PC-9 (cell line): ENCODE measurements around the gene MINDY4. TPM values are rescaled to one million over a fixed set of nuclear protein-coding genes. Genes with fewer than 3 reads are reported as not detected.

Experiments
- BruUV-seq: library from RNA; stranded (reverse); fragments of 400-500 nt; replicated peaks from 2 replicates; lab custom pipeline; 2021; lab: Mats Ljungman, UMichigan
- CTCF ChIA-PET: fragments of 300-600 bp; sonication (Branson Sonifier 250); formaldehyde crosslinking; loops from one replicate; lab custom pipeline; 2022; ENCODE audit warnings: antibody characterized with exemption; lab: Charles Lee
- POLR2A ChIA-PET: fragments of 300-600 bp; sonication (Branson Sonifier 250); formaldehyde crosslinking; loops from one replicate; lab custom pipeline; 2022; ENCODE audit warnings: antibody characterized with exemption; ENCODE audit not compliant: unreplicated experiment; lab: Charles Lee
- DNase-seq, 2 experiments: peaks; one replicate each; pipeline versions ENCODE4 v3.0.0 to v3.0.0-alpha.2; 2015 to 2022; ENCODE audit warnings: mixed read lengths in 1 of 2
- H2AFZ ChIP-seq: fragments of 200-600 bp; sonication (generic); 2 replicates; pipeline ENCODE4 v1.8.1; 2017; ENCODE audit warnings: antibody characterized with exemption
- H3F3A ChIP-seq: fragments of 200-600 bp; sonication (generic); 2 replicates; pipeline ENCODE4 v1.8.1; 2017; ENCODE audit warnings: antibody characterized with exemption, mild to moderate bottlenecking, low read depth; ENCODE audit not compliant: insufficient read depth
- H3K27ac ChIP-seq: fragments of 200-600 bp; sonication (generic); 2 replicates; pipeline ENCODE4 v1.6.1; 2016; ENCODE audit warnings: mixed run types
- H3K27me3 ChIP-seq: fragments of 200-600 bp; sonication (generic); 2 replicates; pipeline ENCODE4 v1.6.1; 2016; ENCODE audit warnings: low read depth, mixed run types; ENCODE audit not compliant: insufficient read depth
- H3K36me3 ChIP-seq: fragments of 200-600 bp; sonication (generic); 2 replicates; pipeline ENCODE4 v1.6.1; 2016; ENCODE audit warnings: low read depth, mixed run types
- H3K4me1 ChIP-seq: fragments of 200-600 bp; sonication (generic); replicated peaks from 2 replicates; pipeline ENCODE4 v1.6.1; 2016; ENCODE audit warnings: mixed run types; ENCODE audit not compliant: insufficient read depth
- H3K4me2 ChIP-seq: fragments of 200-600 bp; sonication (generic); 2 replicates; pipeline ENCODE4 v1.6.1; 2017; ENCODE audit warnings: mixed run types
- H3K4me3 ChIP-seq: fragments of 200-600 bp; sonication (generic); 2 replicates; pipeline ENCODE4 v1.6.1; 2016; ENCODE audit warnings: mixed run types
- H3K79me2 ChIP-seq: fragments of 200-600 bp; sonication (generic); 2 replicates; pipeline ENCODE4 v1.6.1; 2017; ENCODE audit warnings: low read depth, mixed run types
- H3K9me2 ChIP-seq: fragments of 200-600 bp; sonication (generic); 2 replicates; pipeline ENCODE4 v1.8.1; 2017; ENCODE audit warnings: mild to moderate bottlenecking; ENCODE audit not compliant: insufficient read depth
- H3K9me3 ChIP-seq: fragments of 200-600 bp; sonication (generic); 2 replicates; pipeline ENCODE4 v1.8.1; 2016; ENCODE audit warnings: low read depth; ENCODE audit not compliant: insufficient read depth
- H4K20me1 ChIP-seq: fragments of 200-600 bp; sonication (generic); 2 replicates; pipeline ENCODE4 v1.8.1; 2017; ENCODE audit not compliant: insufficient read depth
- CTCF ChIP-seq: fragments of 200-600 bp; sonication (generic); conservative IDR thresholded peaks from 2 replicates; pipeline ENCODE4 v1.6.1; 2017; ENCODE audit warnings: mixed run types, antibody characterized with exemption, mild to moderate bottlenecking, moderate library complexity
- EZH2 ChIP-seq: fragments of 200-600 bp; sonication (generic); IDR thresholded peaks from 2 replicates; pipeline ENCODE4 v1.8.0; 2017; ENCODE audit warnings: antibody characterized with exemption, low read depth
- intact Hi-C: fragments of 100-400 bp; cut with micrococcal nuclease; formaldehyde crosslinking; loops from one replicate; pipeline ENCODE4 v1.10.0; 2022; ENCODE audit not compliant: unreplicated experiment
- total RNA-seq: library from RNA; stranded (reverse); gene quantifications from 2 replicates; pipeline ENCODE4 v1.2.3, GENCODE V29; 2021

MINDY4 gene
- total RNA-seq, 1 experiment from 2014 or later = 14.8 TPM

DNA sequence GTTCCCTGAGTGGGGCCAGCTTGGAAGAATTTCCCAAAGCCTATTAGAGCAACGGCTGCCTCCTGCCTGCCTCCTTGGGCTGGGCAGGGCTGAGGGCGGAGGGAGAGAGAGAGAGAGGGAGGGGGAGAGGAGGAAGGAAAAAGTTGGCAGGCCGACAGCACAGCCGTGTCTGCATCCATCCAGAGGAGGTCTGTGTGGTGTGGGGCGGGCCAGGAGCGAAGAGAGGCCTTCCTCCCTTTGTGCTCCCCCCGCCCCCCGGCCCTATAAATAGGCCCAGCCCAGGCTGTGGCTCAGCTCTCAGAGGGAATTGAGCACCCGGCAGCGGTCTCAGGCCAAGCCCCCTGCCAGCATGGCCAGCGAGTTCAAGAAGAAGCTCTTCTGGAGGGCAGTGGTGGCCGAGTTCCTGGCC is 140.3 kb downstream of the MINDY4 start, which contains the start of gene AQP1:
TSS of gene AQP1 (plus strand) at position 293 of the 409 bp plus-strand sequence. CDS start at position 350, 57 bp downstream.
- no peak within 1 kb of the TSS for H3K27ac ChIP-seq
- H3K27me3 ChIP-seq = no peaks in the 10 kb centered on the region
- BruUV-seq = no TSS peak
- H3F3A ChIP-seq = peaks cover 21% of the 10 kb centered on the region; the same call in 1 of the 2 replicates
- no peaks in the 10 kb centered on the region for H3K9me3 ChIP-seq
- ChIA-PET CTCF (no interaction called here), POLR2A (no interaction called here)
- no peaks in the 10 kb centered on the region for H3K36me3 ChIP-seq
- TF ChIP-seq EZH2 (no peak), CTCF (no peak)
- H2AFZ ChIP-seq = no peak within 1 kb of the TSS
- no peak for DNase-seq
- H3K4me2 ChIP-seq = no peak within 1 kb of the TSS
- H3K9me2 ChIP-seq = no peaks in the 10 kb centered on the region
- H4K20me1 ChIP-seq = no peaks in the 10 kb centered on the region
- peaks cover 34% of the 10 kb centered on the region for H3K4me1 ChIP-seq
- no peaks in the 10 kb centered on the region for H3K79me2 ChIP-seq
- no peak within 1 kb of the TSS for H3K4me3 ChIP-seq
- intact Hi-C loops = loop anchor here (5.0 kb wide), 1 partner anchor 64 kb away; no protein-coding TSS in a partner anchor

DNA sequence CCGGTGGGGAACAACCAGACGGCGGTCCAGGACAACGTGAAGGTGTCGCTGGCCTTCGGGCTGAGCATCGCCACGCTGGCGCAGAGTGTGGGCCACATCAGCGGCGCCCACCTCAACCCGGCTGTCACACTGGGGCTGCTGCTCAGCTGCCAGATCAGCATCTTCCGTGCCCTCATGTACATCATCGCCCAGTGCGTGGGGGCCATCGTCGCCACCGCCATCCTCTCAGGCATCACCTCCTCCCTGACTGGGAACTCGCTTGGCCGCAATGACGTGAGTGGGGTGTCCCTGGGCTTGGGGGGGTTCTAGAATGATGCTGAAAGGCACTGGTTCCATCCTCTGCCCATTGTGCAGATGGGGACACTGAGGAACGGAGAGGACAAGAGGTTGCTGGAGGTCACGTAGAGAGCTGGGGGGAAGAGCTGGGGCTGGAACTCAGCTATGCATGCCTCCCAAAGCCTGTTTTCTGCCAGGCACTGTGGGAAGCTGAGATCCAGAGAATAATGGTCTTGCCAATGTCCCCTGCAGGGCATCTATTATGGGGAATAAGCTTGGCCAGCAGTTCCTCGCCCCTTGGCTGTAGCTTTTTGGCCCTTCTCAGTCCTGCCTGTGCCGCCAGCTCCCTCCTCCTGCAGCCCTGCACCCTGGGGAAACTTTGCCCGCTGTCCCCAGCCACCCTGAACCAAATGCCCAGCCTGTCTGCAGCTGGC is 141.0 kb downstream of the MINDY4 start:
- Histone ChIP-seq H3K4me2 (no peak overlapping the region), H4K20me1 (no peaks in the 10 kb centered on the region), H3K9me2 (no peaks in the 10 kb centered on the region), H3K36me3 (no peaks in the 10 kb centered on the region), H2AFZ (no peak overlapping the region), H3K4me1 (peaks cover 30% of the 10 kb centered on the region), H3K4me3 (no peak overlapping the region), H3K27me3 (no peaks in the 10 kb centered on the region), H3F3A (peaks cover 23% of the 10 kb centered on the region; the same call in 1 of the 2 replicates), H3K79me2 (no peaks in the 10 kb centered on the region), H3K9me3 (no peaks in the 10 kb centered on the region), H3K27ac (no peak overlapping the region)
- ChIA-PET POLR2A (no interaction called here), CTCF (no interaction called here)
- no TSS peak for BruUV-seq
- intact Hi-C loops = loop anchor here (5.0 kb wide), 1 partner anchor 65 kb away; no protein-coding TSS in a partner anchor
- no peak for DNase-seq
- no peak for TF ChIP-seq CTCF
- no peak for TF ChIP-seq EZH2

- no peaks in the 10 kb centered on the region for H3K9me3 ChIP-seq
Measured at GRCh38 chr7:30912731-30912985, 141.4 kb downstream of the MINDY4 start.

More at GRCh38 chr7:30912731-30912985, 141.4 kb downstream of the MINDY4 start:
- CTCF ChIA-PET = no interaction called here
- H3K79me2 ChIP-seq = no peaks in the 10 kb centered on the region
- TF ChIP-seq EZH2 (no peak), CTCF (no peak)
- H3K36me3 ChIP-seq = no peaks in the 10 kb centered on the region
- no peaks in the 10 kb centered on the region for H3K9me2 ChIP-seq
- no peak overlapping the region for H3K27ac ChIP-seq
- no TSS peak for BruUV-seq
- peaks cover 23% of the 10 kb centered on the region; the same call in 1 of the 2 replicates for H3F3A ChIP-seq
- intact Hi-C loops = loop anchor here (5.0 kb wide), 1 partner anchor 65 kb away; no protein-coding TSS in a partner anchor
- POLR2A ChIA-PET = no interaction called here
- H3K4me3 ChIP-seq = no peak overlapping the region
- DNase-seq = no peak
- no peak overlapping the region for H3K4me2 ChIP-seq
- H4K20me1 ChIP-seq = no peaks in the 10 kb centered on the region
- no peak overlapping the region for H2AFZ ChIP-seq
- H3K4me1 ChIP-seq = peaks cover 30% of the 10 kb centered on the region
- H3K27me3 ChIP-seq = no peaks in the 10 kb centered on the region
